Putamen (tissue), 1 donor: Measurements from ENCODE around the gene ACADS.
"Not testable (repeated sequence)": the region's sequence is repeated elsewhere in the genome, so short reads cannot be mapped to it uniquely, and the experiment has no call there.

Source experiments
- DNase-seq: peaks from one replicate; pipeline ENCODE4 v3.0.0-alpha.2; 2016; ENCODE audit warnings: low spot score

ACADS gene

GRCh38 chr12:120732198-120732597 lies 6.6 kb downstream of the ACADS start:
- DNase-seq: not testable (repeated sequence)

GRCh38 chr12:120733574-120733973 lies 7.9 kb downstream of the ACADS start:
- DNase-seq: no peak

GRCh38 chr12:120734210-120734609 lies 8.6 kb downstream of the ACADS start:
- DNase-seq: no peak

DNA sequence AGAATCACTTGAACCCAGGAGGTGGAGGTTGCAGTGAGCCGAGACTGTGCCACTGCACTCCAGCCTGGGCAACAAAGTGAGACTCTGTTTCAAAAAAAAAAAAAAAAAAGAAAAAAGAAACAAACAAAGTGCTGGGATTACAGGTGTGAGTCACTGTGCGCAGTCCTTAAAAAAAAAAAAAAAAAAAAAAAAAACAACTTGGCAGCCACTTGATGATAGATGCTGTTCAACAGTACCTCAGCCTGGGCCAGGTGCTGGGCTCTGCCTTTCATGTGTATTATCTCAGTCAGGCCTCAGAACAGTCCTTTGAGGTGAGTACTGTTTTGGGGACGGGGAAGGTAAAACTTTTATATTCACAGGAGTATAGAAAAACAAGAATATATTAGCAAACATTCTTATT lies 9.6 kb downstream of the ACADS start:
- no peak for DNase-seq

- no peak for DNase-seq
Measured at GRCh38 chr12:120736404-120737331, 11.0 kb downstream of the ACADS start.

DNA sequence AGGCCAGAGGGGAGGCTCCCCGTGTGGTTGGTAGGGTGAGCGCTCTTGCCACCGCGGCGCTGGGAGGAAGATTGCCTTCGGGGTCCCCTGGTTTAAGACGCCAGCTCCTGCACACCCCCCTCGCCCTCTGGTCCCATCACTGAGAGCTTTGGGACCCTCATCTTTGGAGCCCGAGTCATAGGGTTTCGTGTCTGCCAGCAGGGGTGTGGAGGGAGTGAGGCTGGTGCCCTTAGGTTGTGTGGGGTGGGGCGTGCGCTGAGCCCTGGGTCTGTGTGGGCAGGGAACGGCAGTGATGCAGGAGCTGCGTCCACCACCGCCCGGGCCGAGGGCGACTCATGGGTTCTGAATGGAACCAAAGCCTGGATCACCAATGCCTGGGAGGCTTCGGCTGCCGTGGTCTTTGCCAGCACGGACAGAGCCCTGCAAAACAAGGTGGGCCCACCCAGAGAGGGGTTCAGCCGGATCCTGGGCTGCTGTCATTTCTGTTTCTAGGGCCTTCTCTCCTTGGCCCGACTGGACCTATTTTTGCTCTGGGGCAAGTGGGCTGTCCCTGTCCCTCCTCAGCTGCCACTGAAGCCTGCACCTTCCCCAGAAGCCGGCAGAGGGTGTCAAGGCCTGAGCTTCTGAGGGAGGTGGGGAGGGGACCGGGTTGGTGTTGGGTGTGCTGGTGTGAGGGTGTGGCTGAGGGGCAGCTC lies 12.1 kb downstream of the ACADS start:
- no peak for DNase-seq

GRCh38 chr12:120738252-120739030 lies 12.8 kb downstream of the ACADS start:
- no peak for DNase-seq

- DNase-seq: no peak
Measured at GRCh38 chr12:120739031-120739762, 13.6 kb downstream of the ACADS start.

DNA sequence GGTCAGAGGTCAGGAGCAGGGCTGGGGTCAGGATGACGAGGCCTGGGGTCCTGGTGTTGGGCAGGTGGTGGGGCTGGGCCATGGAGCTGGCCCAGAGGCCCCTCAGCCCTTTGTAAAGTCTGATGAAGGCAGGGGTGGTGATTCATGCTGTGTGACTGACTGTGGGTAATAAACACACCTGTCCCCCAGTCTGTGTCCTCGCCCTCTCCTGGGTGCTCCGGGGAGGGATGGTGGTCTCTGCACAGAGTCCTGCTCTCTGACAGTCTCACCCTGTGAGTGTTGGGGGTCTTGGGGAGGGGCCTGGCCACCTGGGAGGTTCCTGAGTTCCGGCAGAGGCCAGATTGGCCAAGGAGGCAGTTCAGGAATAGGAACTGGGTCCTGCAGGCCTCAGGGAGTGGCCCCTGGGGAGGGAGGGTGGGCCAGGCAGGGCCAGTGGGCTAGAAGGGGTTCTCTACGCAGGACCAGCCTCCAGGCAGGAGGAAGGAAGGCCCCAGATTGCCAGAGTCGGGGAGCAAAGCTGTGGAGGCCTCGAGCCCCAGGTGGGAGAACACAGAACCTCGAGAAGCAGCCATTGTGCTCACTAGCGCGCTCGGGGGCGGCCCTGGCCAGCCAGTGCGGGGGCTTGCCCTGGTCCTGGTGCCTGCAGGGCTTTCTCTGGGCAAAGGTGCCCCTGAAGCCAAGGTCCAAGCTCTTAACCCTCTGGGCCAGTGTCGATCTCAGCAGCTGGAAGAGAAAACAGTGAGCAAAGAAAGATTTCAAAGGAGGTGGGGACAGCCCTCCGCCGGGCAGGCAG lies 14.4 kb downstream of the ACADS start:
- no peak for DNase-seq

DNA sequence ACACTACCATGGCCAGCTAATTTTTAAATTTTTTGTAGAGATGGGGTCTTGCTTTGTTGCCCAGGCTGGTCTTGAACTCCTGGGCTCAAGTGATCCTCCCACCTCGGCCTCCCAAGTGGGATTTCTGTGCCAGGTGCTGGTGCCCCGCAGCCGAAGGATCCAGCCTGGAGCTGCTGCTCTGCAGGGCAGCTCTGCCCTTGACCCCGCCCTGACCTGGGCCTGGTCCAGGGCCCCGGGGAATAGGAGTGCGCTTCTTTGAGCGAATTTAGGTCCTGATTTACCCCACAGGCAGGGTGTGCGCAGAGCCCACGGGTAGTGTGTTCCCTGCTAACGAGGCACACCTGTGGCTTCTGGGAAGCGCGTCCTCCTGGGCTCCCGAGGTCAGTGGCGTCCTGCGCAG lies 15.2 kb downstream of the ACADS start:
- no peak for DNase-seq

DNA sequence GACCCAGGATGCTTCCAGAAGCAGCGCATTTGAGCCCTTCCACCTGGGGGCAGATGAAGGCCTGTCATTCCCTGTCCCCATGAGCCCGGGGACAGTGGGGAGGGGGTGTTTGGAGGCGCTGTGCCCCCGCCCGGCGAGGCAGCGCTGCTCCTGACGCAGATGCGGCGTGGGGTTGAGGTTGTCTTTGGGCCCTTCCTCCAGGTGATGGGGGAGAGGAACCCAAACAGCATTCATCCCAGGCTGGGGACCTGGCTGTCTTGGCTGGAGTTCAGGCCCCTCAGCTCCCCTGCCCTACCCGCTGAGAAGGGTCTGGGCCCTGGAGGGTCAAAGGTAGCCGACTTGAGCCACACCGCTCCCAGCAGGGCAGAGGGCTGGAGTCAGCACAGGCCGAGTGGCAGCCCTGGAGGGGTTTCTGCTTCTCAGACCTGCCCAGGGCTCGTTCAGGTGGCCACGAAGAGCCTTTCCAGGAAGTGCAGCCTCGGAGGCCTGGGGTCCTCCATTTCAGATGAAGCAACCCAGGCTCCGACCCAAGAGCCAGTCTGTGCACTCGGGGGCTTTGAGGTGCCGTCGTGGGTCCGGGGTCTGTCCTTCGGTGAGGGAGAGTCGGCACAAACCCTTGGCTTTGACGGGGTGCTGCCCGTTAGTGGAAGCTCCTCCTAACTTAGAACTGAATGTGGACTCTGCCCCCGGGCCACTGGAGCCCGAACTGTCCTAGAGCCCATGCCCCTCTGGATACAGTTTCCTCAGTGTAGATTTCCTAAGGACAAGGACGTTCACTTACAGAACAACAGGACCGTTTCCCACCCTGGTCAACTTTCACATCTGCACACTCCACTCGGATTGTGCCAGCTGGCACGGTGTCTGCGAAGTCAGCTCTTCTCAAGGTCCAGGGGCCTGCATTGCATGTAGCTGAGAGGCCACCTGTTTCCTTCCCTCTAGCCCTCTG lies 16.1 kb downstream of the ACADS start:
- DNase-seq: no peak

DNA sequence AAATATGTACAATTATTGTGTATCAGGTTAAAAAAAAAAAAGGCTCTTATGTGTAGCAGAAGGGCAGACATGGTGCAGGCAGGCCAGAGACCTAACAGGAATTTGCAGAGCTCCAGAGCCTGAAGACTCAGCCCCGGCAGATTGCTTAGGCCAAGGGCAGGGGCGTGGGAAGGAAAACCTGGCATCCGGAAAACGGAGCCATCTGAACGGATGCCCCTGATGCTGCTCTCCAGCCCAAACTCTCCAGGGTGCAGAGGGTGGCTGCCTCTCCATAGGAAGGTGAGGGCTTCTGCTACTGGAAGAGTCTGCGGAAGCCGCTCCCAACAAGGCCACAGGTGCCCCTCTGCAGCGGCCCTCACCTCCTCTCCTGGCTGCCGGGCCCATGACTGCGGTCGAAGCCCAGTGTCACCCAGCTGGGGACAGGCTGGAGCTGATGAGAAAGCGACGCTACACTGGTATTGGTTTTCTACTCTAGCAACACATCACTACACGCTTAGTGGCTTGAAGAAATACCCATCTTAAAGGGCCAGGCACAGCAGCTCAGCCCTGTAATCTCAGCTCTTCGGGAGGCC lies 19.4 kb downstream of the ACADS start:
- no peak for DNase-seq

GRCh38 chr12:120748242-120748641 lies 22.6 kb downstream of the ACADS start:
- no peak for DNase-seq

- DNase-seq: no peak
Measured at GRCh38 chr12:120749256-120749655, 23.6 kb downstream of the ACADS start.

- no peak for DNase-seq
Measured at GRCh38 chr12:120750806-120751205, 25.2 kb downstream of the ACADS start.

GRCh38 chr12:120751389-120751788 lies 25.8 kb downstream of the ACADS start:
- no peak for DNase-seq

- DNase-seq: no peak
Measured at GRCh38 chr12:120754792-120755191, 29.2 kb downstream of the ACADS start.

GRCh38 chr12:120755269-120755668 lies 29.6 kb downstream of the ACADS start:
- DNase-seq: no peak

GRCh38 chr12:120757226-120757742 lies 31.7 kb downstream of the ACADS start:
- no peak for DNase-seq
